Astrocyte (in vitro differentiated cells and primary cell): ENCODE measurements around the gene PKP4. TPM values are rescaled to one million over a fixed set of nuclear protein-coding genes. Genes with fewer than 3 reads are reported as not detected.

Experiments used
- DNase-seq: peaks from one replicate; pipeline ENCODE4 v3.0.0-alpha.2; 2010; ENCODE audit warnings: low read depth
- FAIRE-seq: peaks from 2 replicates; lab custom pipeline; 2011; peaks lifted over from hg19 to GRCh38; lab: Jason Lieb, UNC
- H2AFZ ChIP-seq: 2 replicates; pipeline ENCODE4 v1.6.0; 2012; ENCODE audit warnings: low read depth, low read length, inconsistent platforms
- H3K27ac ChIP-seq: 2 replicates; pipeline ENCODE4 v1.5.1; 2011; ENCODE audit warnings: low read depth, low read length, inconsistent platforms
- H3K27me3 ChIP-seq: 2 replicates; pipeline ENCODE4 v1.6.0; 2011; ENCODE audit warnings: low read length, inconsistent platforms; ENCODE audit not compliant: insufficient read depth
- H3K36me3 ChIP-seq: 2 replicates; pipeline ENCODE4 v1.5.1; 2011; ENCODE audit warnings: low read length, inconsistent platforms; ENCODE audit not compliant: insufficient read depth
- H3K4me1 ChIP-seq: 2 replicates; pipeline ENCODE4 v1.5.1; 2011; ENCODE audit warnings: low read length, inconsistent platforms; ENCODE audit not compliant: insufficient read depth
- H3K4me2 ChIP-seq: 2 replicates; pipeline ENCODE4 v1.6.0; 2012; ENCODE audit warnings: low read length, inconsistent platforms
- H3K4me3 ChIP-seq: 2 replicates; pipeline ENCODE4 v1.5.1; 2011; ENCODE audit warnings: low read depth, mild to moderate bottlenecking, low read length, inconsistent platforms; ENCODE audit not compliant: insufficient read depth
- H3K79me2 ChIP-seq: 2 replicates; pipeline ENCODE4 v1.6.0; 2012; ENCODE audit warnings: mild to moderate bottlenecking, low read length, inconsistent platforms; ENCODE audit not compliant: insufficient read depth
- H3K9ac ChIP-seq: 2 replicates; pipeline ENCODE4 v1.6.0; 2012; ENCODE audit warnings: mild to moderate bottlenecking, low read length, inconsistent platforms
- H3K9me3 ChIP-seq: 2 replicates; pipeline ENCODE4 v1.5.1; 2012; ENCODE audit warnings: low read depth, mild to moderate bottlenecking, low read length, inconsistent platforms; ENCODE audit not compliant: insufficient read depth
- H4K20me1 ChIP-seq: 2 replicates; pipeline ENCODE4 v1.6.0; 2012; ENCODE audit warnings: low read length, inconsistent platforms; ENCODE audit not compliant: insufficient read depth
- H3K27ac Mint-ChIP-seq: one replicate; pipeline ENCODE4 v1.8.0; 2021; ENCODE audit warnings: mild to moderate bottlenecking, mixed read lengths; ENCODE audit not compliant: unreplicated experiment
- H3K27me3 Mint-ChIP-seq: one replicate; pipeline ENCODE4 v1.8.0; 2021; ENCODE audit warnings: low read depth, mixed read lengths; ENCODE audit not compliant: unreplicated experiment
- H3K36me3 Mint-ChIP-seq: one replicate; pipeline ENCODE4 v1.8.0; 2021; ENCODE audit warnings: low read depth, mixed read lengths; ENCODE audit not compliant: unreplicated experiment
- H3K4me1 Mint-ChIP-seq: one replicate; pipeline ENCODE4 v1.8.0; 2021; ENCODE audit warnings: low read depth, mixed read lengths; ENCODE audit not compliant: unreplicated experiment
- H3K4me3 Mint-ChIP-seq: one replicate; pipeline ENCODE4 v1.8.0; 2021; ENCODE audit warnings: mild to moderate bottlenecking, moderate library complexity, mixed read lengths; ENCODE audit not compliant: unreplicated experiment
- H3K9me3 Mint-ChIP-seq: one replicate; pipeline ENCODE4 v1.8.0; 2021; ENCODE audit warnings: mild to moderate bottlenecking, mixed read lengths; ENCODE audit not compliant: unreplicated experiment
- EZH2 ChIP-seq: IDR thresholded peaks from 2 replicates; pipeline ENCODE4 v1.6.1; 2012; ENCODE audit warnings: mild to moderate bottlenecking, low read length, inconsistent platforms; ENCODE audit not compliant: insufficient read depth
- total RNA-seq: library from RNA; stranded (reverse); gene quantifications from 2 replicates; pipeline ENCODE4 v1.2.1, GENCODE V29; 2021
- TF ChIP-seq, protein P1 (sequence below): IDR thresholded peaks from 2 replicates; pipeline ENCODE4 v1.5.1; 2011; ENCODE audit warnings: low read depth, mild to moderate bottlenecking, inconsistent platforms, low read length, moderate library complexity; ENCODE audit not compliant: insufficient read depth

PKP4 gene
- total RNA-seq, 1 donor from 2014 or later = 38.4 TPM

DNA sequence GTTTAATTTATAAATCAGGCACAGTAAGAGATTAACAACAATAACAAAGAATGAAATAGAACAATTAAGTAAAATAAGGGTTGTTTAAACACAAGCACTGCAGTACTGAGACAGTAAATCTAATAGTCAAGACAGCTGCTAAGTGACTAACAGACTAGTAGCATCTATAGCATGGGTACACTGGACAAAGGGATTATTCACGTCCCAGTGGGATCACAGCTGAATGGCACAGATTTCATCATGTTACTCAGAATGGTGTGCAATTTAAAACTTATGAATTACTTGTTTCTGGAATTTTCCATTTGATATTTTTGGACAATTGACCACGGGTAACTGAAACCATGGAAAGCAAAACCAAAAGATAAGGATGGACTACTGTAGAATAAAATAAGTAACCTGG, 176.5 kb downstream of the PKP4 start:
- Histone ChIP-seq H3K36me3 (peaks cover 6% of the 10 kb centered on the region), H4K20me1 (no peaks in the 10 kb centered on the region), H3K9me3 (no peaks in the 10 kb centered on the region), H3K27ac (no peak overlapping the region), H3K9ac (no peak overlapping the region), H2AFZ (no peak overlapping the region), H3K4me1 (no peaks in the 10 kb centered on the region), H3K27me3 (no peaks in the 10 kb centered on the region), H3K4me2 (no peak overlapping the region), H3K4me3 (no peak overlapping the region), H3K79me2 (no peaks in the 10 kb centered on the region)
- H3K4me3 Mint-ChIP-seq = no peak overlapping the region
- TF ChIP-seq, protein P1, sequence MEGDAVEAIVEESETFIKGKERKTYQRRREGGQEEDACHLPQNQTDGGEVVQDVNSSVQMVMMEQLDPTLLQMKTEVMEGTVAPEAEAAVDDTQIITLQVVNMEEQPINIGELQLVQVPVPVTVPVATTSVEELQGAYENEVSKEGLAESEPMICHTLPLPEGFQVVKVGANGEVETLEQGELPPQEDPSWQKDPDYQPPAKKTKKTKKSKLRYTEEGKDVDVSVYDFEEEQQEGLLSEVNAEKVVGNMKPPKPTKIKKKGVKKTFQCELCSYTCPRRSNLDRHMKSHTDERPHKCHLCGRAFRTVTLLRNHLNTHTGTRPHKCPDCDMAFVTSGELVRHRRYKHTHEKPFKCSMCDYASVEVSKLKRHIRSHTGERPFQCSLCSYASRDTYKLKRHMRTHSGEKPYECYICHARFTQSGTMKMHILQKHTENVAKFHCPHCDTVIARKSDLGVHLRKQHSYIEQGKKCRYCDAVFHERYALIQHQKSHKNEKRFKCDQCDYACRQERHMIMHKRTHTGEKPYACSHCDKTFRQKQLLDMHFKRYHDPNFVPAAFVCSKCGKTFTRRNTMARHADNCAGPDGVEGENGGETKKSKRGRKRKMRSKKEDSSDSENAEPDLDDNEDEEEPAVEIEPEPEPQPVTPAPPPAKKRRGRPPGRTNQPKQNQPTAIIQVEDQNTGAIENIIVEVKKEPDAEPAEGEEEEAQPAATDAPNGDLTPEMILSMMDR = no peak
- TF ChIP-seq EZH2 = no peak
- no peak overlapping the region for H3K27ac Mint-ChIP-seq
- H3K4me1 Mint-ChIP-seq = no peaks in the 10 kb centered on the region
- H3K27me3 Mint-ChIP-seq = no peaks in the 10 kb centered on the region
- H3K36me3 Mint-ChIP-seq = peaks cover 3% of the 10 kb centered on the region
- no peaks in the 10 kb centered on the region for H3K9me3 Mint-ChIP-seq
- FAIRE-seq (peak; percentile 47), DNase-seq (no peak)

- Histone ChIP-seq H2AFZ (no peak overlapping the region), H4K20me1 (no peaks in the 10 kb centered on the region), H3K4me2 (no peak overlapping the region), H3K36me3 (peaks cover 6% of the 10 kb centered on the region), H3K9ac (no peak overlapping the region), H3K27me3 (no peaks in the 10 kb centered on the region), H3K9me3 (no peaks in the 10 kb centered on the region), H3K4me1 (no peaks in the 10 kb centered on the region), H3K79me2 (no peaks in the 10 kb centered on the region), H3K4me3 (no peak overlapping the region), H3K27ac (no peak overlapping the region)
- no peaks in the 10 kb centered on the region for H3K27me3 Mint-ChIP-seq
- H3K27ac Mint-ChIP-seq = no peak overlapping the region
- DNase-seq (no peak), FAIRE-seq (no peak)
- H3K9me3 Mint-ChIP-seq = no peaks in the 10 kb centered on the region
- peaks cover 6% of the 10 kb centered on the region for H3K36me3 Mint-ChIP-seq
- no peak overlapping the region for H3K4me3 Mint-ChIP-seq
- H3K4me1 Mint-ChIP-seq = no peaks in the 10 kb centered on the region
- TF ChIP-seq, protein P1 = no peak
- TF ChIP-seq EZH2 = no peak
These were observed 177.9 kb downstream of the PKP4 start for GRCh38 chr2:158634627-158635026.

DNA sequence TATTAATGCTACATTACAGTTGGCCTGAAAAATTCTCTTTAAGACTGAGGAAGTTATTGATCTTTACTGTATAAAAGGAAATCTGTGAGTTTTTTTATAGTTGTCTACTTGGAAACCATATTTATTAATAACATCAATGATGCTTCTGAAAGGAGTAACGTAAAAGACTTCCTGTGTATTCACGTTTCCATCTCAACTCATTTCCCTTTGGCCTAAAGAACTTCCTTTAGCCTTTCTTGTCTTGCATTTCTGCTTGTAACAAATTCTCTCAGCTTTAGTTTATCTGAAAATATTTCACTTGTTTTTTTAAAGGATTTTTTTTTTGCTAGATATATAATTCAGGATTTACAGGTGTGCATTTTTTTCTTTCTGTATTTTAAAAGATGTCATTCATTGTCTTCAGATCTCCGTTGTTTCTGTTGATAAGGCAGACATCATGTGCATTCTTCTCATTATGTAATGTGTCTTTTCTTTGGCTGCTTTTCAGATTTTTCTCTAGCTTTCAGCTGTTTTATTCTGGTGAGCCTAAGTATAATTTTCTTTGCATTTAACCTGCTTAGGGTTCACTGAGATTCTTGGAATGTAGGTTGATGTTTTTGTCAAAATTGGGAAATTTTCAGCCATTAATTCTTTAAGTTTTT, 179.3 kb downstream of the PKP4 start:
- H3K9me3 Mint-ChIP-seq = no peaks in the 10 kb centered on the region
- FAIRE-seq = no peak

More for the DNA sequence above, 179.3 kb downstream of the PKP4 start:
- H3K79me2 ChIP-seq = no peaks in the 10 kb centered on the region
- DNase-seq = no peak
- no peaks in the 10 kb centered on the region for H3K9me3 ChIP-seq
- no peak overlapping the region for H2AFZ ChIP-seq
- no peaks in the 10 kb centered on the region for H3K27me3 ChIP-seq
- no peak overlapping the region for H3K4me2 ChIP-seq
- H4K20me1 ChIP-seq = no peaks in the 10 kb centered on the region
- TF ChIP-seq, protein P1 = no peak
- TF ChIP-seq EZH2 = no peak
- no peak overlapping the region for H3K4me3 ChIP-seq
- Mint-ChIP-seq H3K4me3 (no peak overlapping the region), H3K27me3 (no peaks in the 10 kb centered on the region), H3K4me1 (no peaks in the 10 kb centered on the region), H3K36me3 (peaks cover 6% of the 10 kb centered on the region), H3K27ac (no peak overlapping the region)
- peaks cover 6% of the 10 kb centered on the region for H3K36me3 ChIP-seq
- no peak overlapping the region for H3K27ac ChIP-seq
- no peaks in the 10 kb centered on the region for H3K4me1 ChIP-seq
- H3K9ac ChIP-seq = no peak overlapping the region
